H9 (cell line): Measurements from ENCODE around the gene ARVCF. TPM values are rescaled to one million over a fixed set of nuclear protein-coding genes. Genes with fewer than 3 reads are reported as not detected.
"Not testable (repeated sequence)": the region's sequence is repeated elsewhere in the genome, so short reads cannot be mapped to it uniquely, and the experiment has no call there.

Experiments
- DNase-seq: peaks from one replicate; pipeline ENCODE4 v3.0.0-alpha.2; 2017
- H2AFZ ChIP-seq: one replicate; pipeline ENCODE4 v1.6.1; 2013; ENCODE audit warnings: mild to moderate bottlenecking, low read length, control low read depth, moderate library complexity
- H2AK5ac ChIP-seq: 2 replicates; pipeline ENCODE4 v1.6.1; 2013; ENCODE audit warnings: low read length, control low read depth, mixed read lengths; ENCODE audit not compliant: insufficient read length
- H2BK120ac ChIP-seq: one replicate; pipeline ENCODE4 v1.6.1; 2013; ENCODE audit warnings: low read depth, mild to moderate bottlenecking, low read length, control low read depth, inconsistent platforms; ENCODE audit not compliant: poor library complexity, severe bottlenecking
- H2BK12ac ChIP-seq: 2 replicates; pipeline ENCODE4 v1.6.1; 2013; ENCODE audit warnings: low read length, control low read depth, mixed read lengths, low read depth; ENCODE audit not compliant: insufficient read length
- H2BK15ac ChIP-seq: 2 replicates; pipeline ENCODE4 v1.6.1; 2013; ENCODE audit warnings: low read depth, low read length, control low read depth
- H2BK20ac ChIP-seq: one replicate; pipeline ENCODE4 v1.6.1; 2013; ENCODE audit warnings: low read depth, mild to moderate bottlenecking, low read length, control low read depth, inconsistent platforms; ENCODE audit not compliant: poor library complexity, severe bottlenecking
- H2BK5ac ChIP-seq: 2 replicates; pipeline ENCODE4 v1.6.1; 2013; ENCODE audit warnings: low read length, control low read depth, mixed read lengths; ENCODE audit not compliant: insufficient read length
- H3K14ac ChIP-seq: 2 replicates; pipeline ENCODE4 v1.6.1; 2013; ENCODE audit warnings: low read length, control low read depth; ENCODE audit not compliant: insufficient read depth
- H3K18ac ChIP-seq: 2 replicates; pipeline ENCODE4 v1.6.1; 2013; ENCODE audit warnings: low read depth, mild to moderate bottlenecking, mixed read lengths, low read length, control low read depth; ENCODE audit not compliant: insufficient read length
- H3K23ac ChIP-seq: 2 replicates; pipeline ENCODE4 v1.6.1; 2013; ENCODE audit warnings: low read length, control low read depth, mixed read lengths, low read depth; ENCODE audit not compliant: insufficient read length
- H3K23me2 ChIP-seq: 2 replicates; pipeline ENCODE4 v1.6.1; 2013; ENCODE audit warnings: low read depth, mild to moderate bottlenecking, mixed read lengths, low read length, control low read depth; ENCODE audit not compliant: insufficient read length, poor library complexity, severe bottlenecking
- H3K27ac ChIP-seq: 2 replicates; pipeline ENCODE4 v1.5.1; 2013; ENCODE audit warnings: low read length, control low read depth, mixed read lengths, low read depth; ENCODE audit not compliant: insufficient read length
- H3K27me3 ChIP-seq: 2 replicates; pipeline ENCODE4 v1.6.1; 2013; ENCODE audit warnings: low read length, control low read depth, inconsistent platforms; ENCODE audit not compliant: insufficient read depth
- H3K4ac ChIP-seq: 2 replicates; pipeline ENCODE4 v1.6.1; 2013; ENCODE audit warnings: low read depth, mild to moderate bottlenecking, control low read depth, inconsistent platforms, low read length, moderate library complexity
- H3K4me1 ChIP-seq: 2 replicates; pipeline ENCODE4 v1.6.1; 2013; ENCODE audit warnings: low read length, control low read depth, inconsistent platforms; ENCODE audit not compliant: insufficient read depth
- H3K4me2 ChIP-seq: 2 replicates; pipeline ENCODE4 v1.6.1; 2013; ENCODE audit warnings: low read length, control low read depth, mixed read lengths; ENCODE audit not compliant: insufficient read length, insufficient read depth
- H3K56ac ChIP-seq: 2 replicates; pipeline ENCODE4 v1.6.1; 2013; ENCODE audit warnings: low read depth, mild to moderate bottlenecking, mixed read lengths, low read length, control low read depth; ENCODE audit not compliant: insufficient read length
- H3K79me1 ChIP-seq: 2 replicates; pipeline ENCODE4 v1.6.1; 2013; ENCODE audit warnings: low read depth, mild to moderate bottlenecking, moderate library complexity, low read length, control low read depth, inconsistent platforms; ENCODE audit not compliant: insufficient read depth, poor library complexity, severe bottlenecking
- H3K79me2 ChIP-seq: 2 replicates; pipeline ENCODE4 v1.6.1; 2013; ENCODE audit warnings: low read length, control low read depth, inconsistent platforms; ENCODE audit not compliant: insufficient read depth
- H3K9ac ChIP-seq: 2 replicates; pipeline ENCODE4 v1.6.1; 2013; ENCODE audit warnings: low read length, control low read depth, mixed read lengths; ENCODE audit not compliant: insufficient read length; ENCODE audit errors: extremely low read depth
- H3K9me3 ChIP-seq: one replicate; pipeline ENCODE4 v1.6.1; 2013; ENCODE audit warnings: low read depth, low read length, inconsistent platforms; ENCODE audit not compliant: control insufficient read depth
- H3T11ph ChIP-seq: one replicate; pipeline ENCODE4 v1.6.1; 2013; ENCODE audit warnings: mild to moderate bottlenecking, low read length, control low read depth, inconsistent platforms
- H4K20me1 ChIP-seq: one replicate; pipeline ENCODE4 v1.6.1; 2013; ENCODE audit not compliant: control insufficient read depth, insufficient read length, insufficient read depth
- H4K5ac ChIP-seq: 2 replicates; pipeline ENCODE4 v1.6.1; 2013; ENCODE audit warnings: low read depth, mild to moderate bottlenecking, mixed read lengths, low read length, control low read depth; ENCODE audit not compliant: insufficient read length
- H4K8ac ChIP-seq: replicated peaks from 2 replicates; pipeline ENCODE4 v1.6.1; 2013; ENCODE audit warnings: low read length, control low read depth, mixed read lengths, low read depth; ENCODE audit not compliant: insufficient read length
- H4K91ac ChIP-seq: 2 replicates; pipeline ENCODE4 v1.6.1; 2013; ENCODE audit warnings: low read depth, mild to moderate bottlenecking, moderate library complexity, mixed read lengths, low read length, control low read depth; ENCODE audit not compliant: insufficient read length
- H3K27ac Mint-ChIP-seq, 3 experiments: 2 replicates in 2 of 3; 3 replicates in 1 of 3; pipeline ENCODE4 v1.8.0; 2020 to 2021; ENCODE audit warnings: mixed read lengths in 3 of 3, mild to moderate bottlenecking in 1 of 3, moderate library complexity in 1 of 3
- H3K27me3 Mint-ChIP-seq: 2 replicates; pipeline ENCODE4 v1.8.0; 2021; ENCODE audit warnings: low read depth, mild to moderate bottlenecking, moderate library complexity, mixed read lengths
- H3K36me3 Mint-ChIP-seq, 3 experiments: 2 replicates in 2 of 3; 3 replicates in 1 of 3; pipeline ENCODE4 v1.8.0; 2020 to 2021; ENCODE audit warnings: low read depth in 3 of 3, mixed read lengths in 3 of 3; ENCODE audit not compliant: insufficient read depth in 1 of 3
- H3K4me1 Mint-ChIP-seq, 2 experiments: 2 replicates each; pipeline ENCODE4 v1.8.0; 2020; ENCODE audit warnings: mixed read lengths in 2 of 2
- H3K4me3 Mint-ChIP-seq, 2 experiments: 2 replicates in 1 of 2; 3 replicates in 1 of 2; pipeline ENCODE4 v1.8.0; 2020 to 2021; ENCODE audit warnings: mild to moderate bottlenecking in 2 of 2, mixed read lengths in 2 of 2, moderate library complexity in 1 of 2
- H3K9me3 Mint-ChIP-seq, 2 experiments: 2 replicates in 1 of 2; 3 replicates in 1 of 2; pipeline ENCODE4 v1.8.0; 2020; ENCODE audit warnings: mild to moderate bottlenecking in 2 of 2, mixed read lengths in 2 of 2, moderate library complexity in 1 of 2
- CTCF ChIP-seq: fragments of 200-600 bp; sonication (generic); conservative IDR thresholded peaks from 3 replicates; pipeline ENCODE4 v1.8.0; 2021; ENCODE audit warnings: antibody characterized with exemption, mild to moderate bottlenecking
- WGBS: extraction: QIAGEN DNeasy Blood & Tissue Kit; methylation state at CpG from one replicate; pipeline ENCODE4 v1.1.7; 2013; ENCODE audit warnings: missing lambda C conversion rate, low lambda C conversion rate, mixed read lengths; ENCODE audit not compliant: insufficient read length; ENCODE audit errors: extremely low coverage; 5-methylcytosine and 5-hydroxymethylcytosine counted together
- total RNA-seq: library from RNA; stranded (reverse); gene quantifications from 2 replicates; pipeline ENCODE4 v1.2.1, GENCODE V29; 2021

Gene ARVCF
- total RNA-seq, 1 experiment from 2014 or later, result 40.7 TPM

GRCh38 chr22:19936513-19936912 is 80.1 kb downstream of the ARVCF start:
- WGBS, result no CpG with 5 or more reads among the region's 7 CpGs

GRCh38 chr22:19935123-19935718 is 81.4 kb downstream of the ARVCF start:
- not testable (repeated sequence) for H3K4me1 ChIP-seq, H3K9me3 ChIP-seq, H2BK5ac ChIP-seq, H3K79me2 ChIP-seq, H2BK12ac ChIP-seq, H3T11ph ChIP-seq, H2AFZ ChIP-seq, H3K18ac ChIP-seq, H3K27me3 ChIP-seq, H3K4ac ChIP-seq, DNase-seq, H4K5ac ChIP-seq, H3K27ac ChIP-seq, H3K4me1 Mint-ChIP-seq, H3K9ac ChIP-seq, H3K4me2 ChIP-seq, H4K20me1 ChIP-seq, H2BK20ac ChIP-seq, H4K91ac ChIP-seq, H3K79me1 ChIP-seq, H3K56ac ChIP-seq, H3K4me3 Mint-ChIP-seq, H2BK120ac ChIP-seq, H2BK15ac ChIP-seq, H3K27me3 Mint-ChIP-seq, H3K23ac ChIP-seq, H3K27ac Mint-ChIP-seq, H4K8ac ChIP-seq, H2AK5ac ChIP-seq, H3K23me2 ChIP-seq, H3K14ac ChIP-seq
- Mint-ChIP-seq H3K36me3 (peaks cover 13 to 27% (median 21%) of the 10 kb centered on the region in 3 experiments), H3K9me3 (peaks cover 17 to 21% of the 10 kb centered on the region in 2 experiments)
- WGBS, result no CpG with 5 or more reads among the region's 11 CpGs

More at GRCh38 chr22:19936513-19936912, 80.1 kb downstream of the ARVCF start:
- no peak overlapping the region for H3K27ac ChIP-seq
- no peak overlapping the region for H2AK5ac ChIP-seq
- no peak overlapping the region for H3K4me2 ChIP-seq
- no peak overlapping the region for H2BK120ac ChIP-seq
- H3K27ac Mint-ChIP-seq, result no peak overlapping the region
- no peak overlapping the region for H2BK20ac ChIP-seq
- no peak overlapping the region for H2BK12ac ChIP-seq
- no peak overlapping the region for H3K9ac ChIP-seq
- H2AFZ ChIP-seq, result no peak overlapping the region
- no peak overlapping the region for H4K8ac ChIP-seq
- H3K14ac ChIP-seq, result no peak overlapping the region
- H2BK5ac ChIP-seq, result no peak overlapping the region
- H3K9me3 Mint-ChIP-seq, result peaks cover 17 to 21% of the 10 kb centered on the region in 2 experiments
- peaks cover 13 to 27% (median 21%) of the 10 kb centered on the region in 3 experiments for H3K36me3 Mint-ChIP-seq
- no peaks in the 10 kb centered on the region for H3K4me1 ChIP-seq
- no peak for TF ChIP-seq CTCF
- no peak overlapping the region for H3K4me3 Mint-ChIP-seq
- no peak overlapping the region for H2BK15ac ChIP-seq
- no peak overlapping the region for H3K4ac ChIP-seq
- H3K79me1 ChIP-seq, result no peaks in the 10 kb centered on the region
- H3K18ac ChIP-seq, result no peak overlapping the region
- peaks cover 5% of the 10 kb centered on the region for H3K27me3 Mint-ChIP-seq
- no peaks in the 10 kb centered on the region for H3K27me3 ChIP-seq
- no peak overlapping the region for H3K56ac ChIP-seq
- H3K79me2 ChIP-seq, result no peaks in the 10 kb centered on the region
- H3T11ph ChIP-seq, result no peak overlapping the region
- no peaks in the 10 kb centered on the region for H3K9me3 ChIP-seq
- H3K23me2 ChIP-seq, result no peaks in the 10 kb centered on the region
- no peak overlapping the region for H4K5ac ChIP-seq
- H4K20me1 ChIP-seq, result peaks cover 3% of the 10 kb centered on the region
- no peak overlapping the region for H3K23ac ChIP-seq
- no peak for DNase-seq
- H4K91ac ChIP-seq, result no peak overlapping the region
- H3K4me1 Mint-ChIP-seq, result peaks cover 5 to 8% of the 10 kb centered on the region in 2 experiments; a peak in 1 of 4 replicates
